Endothelial cell of hepatic sinusoid (primary cell): ENCODE results near the gene ANKRD2.
"Not testable (repeated sequence)": the region's sequence is repeated elsewhere in the genome, so short reads cannot be mapped to it uniquely, and the experiment has no call there.

Experiments used
- in situ Hi-C: cut with HindIII; loops from 2 replicates; pipeline ENCODE4 v1.10.0; 2017; ENCODE audit warnings: low sequenced_read_pairs

The ANKRD2 gene

DNA sequence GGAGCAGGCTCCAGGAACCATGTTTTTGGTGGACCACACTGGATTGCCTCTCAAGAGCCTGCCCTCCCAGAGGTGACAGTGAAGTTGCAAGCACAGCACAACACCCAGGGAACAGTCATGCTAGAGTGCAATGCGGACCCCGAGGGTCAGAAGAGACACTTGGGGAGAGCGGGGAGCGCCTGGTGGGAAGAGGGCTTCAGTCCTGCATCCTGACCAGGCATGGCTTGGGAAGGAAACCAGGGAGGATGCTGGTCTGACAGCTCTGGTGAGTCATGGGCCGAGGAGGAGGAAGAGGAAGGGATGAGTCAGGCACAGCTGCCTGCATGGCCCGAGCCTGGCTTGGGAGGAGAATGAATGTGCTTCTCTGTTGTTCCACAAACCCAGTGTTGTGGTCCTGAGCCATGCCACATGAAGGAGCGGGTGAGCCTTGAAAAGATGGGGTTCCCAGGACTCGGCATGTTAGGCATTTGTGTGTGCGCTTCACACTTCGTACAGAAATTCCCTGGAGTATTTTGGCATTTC lies 29.5 kb upstream of the ANKRD2 start:
- in situ Hi-C loops: no loop called here

- in situ Hi-C loops: no loop called here
Measured at GRCh38 chr10:97546456-97547270, 25.9 kb upstream of the ANKRD2 start.

GRCh38 chr10:97547271-97547600 lies 25.3 kb upstream of the ANKRD2 start:
- in situ Hi-C loops: no loop called here

GRCh38 chr10:97547962-97548361 lies 24.6 kb upstream of the ANKRD2 start:
- in situ Hi-C loops: no loop called here

DNA sequence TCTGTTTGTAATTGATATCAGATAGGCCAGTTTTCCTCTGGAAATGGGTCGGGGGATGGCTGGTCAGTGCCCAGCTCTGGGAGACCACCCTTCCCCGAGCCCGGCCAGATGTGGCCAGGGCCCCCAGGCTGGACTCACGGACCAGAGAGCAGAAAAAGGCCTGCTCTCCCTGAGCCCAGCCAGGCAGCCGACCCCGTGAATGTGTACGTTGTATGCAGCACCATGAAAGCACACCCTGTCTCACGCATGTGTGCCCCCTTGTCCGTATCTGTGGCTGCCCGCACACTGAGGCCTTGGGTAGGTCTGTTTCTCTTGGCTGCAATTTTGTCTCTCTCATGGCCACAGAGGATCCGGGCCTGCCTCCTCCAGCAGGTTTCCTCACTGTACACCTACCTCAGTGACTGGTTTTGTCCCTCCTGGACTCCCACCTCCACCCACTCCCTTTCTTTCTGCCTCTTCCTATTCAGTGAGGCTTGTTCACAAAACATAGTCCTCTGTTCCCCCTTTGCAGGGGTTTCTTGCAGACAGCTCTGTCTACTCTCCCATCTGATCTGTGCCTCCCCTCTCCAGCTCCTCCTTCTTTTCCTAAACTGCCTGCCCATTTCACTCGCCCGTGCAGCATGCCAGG lies 23.6 kb upstream of the ANKRD2 start:
- in situ Hi-C loops: no loop called here

GRCh38 chr10:97549587-97550322 lies 22.8 kb upstream of the ANKRD2 start:
- in situ Hi-C loops: no loop called here

DNA sequence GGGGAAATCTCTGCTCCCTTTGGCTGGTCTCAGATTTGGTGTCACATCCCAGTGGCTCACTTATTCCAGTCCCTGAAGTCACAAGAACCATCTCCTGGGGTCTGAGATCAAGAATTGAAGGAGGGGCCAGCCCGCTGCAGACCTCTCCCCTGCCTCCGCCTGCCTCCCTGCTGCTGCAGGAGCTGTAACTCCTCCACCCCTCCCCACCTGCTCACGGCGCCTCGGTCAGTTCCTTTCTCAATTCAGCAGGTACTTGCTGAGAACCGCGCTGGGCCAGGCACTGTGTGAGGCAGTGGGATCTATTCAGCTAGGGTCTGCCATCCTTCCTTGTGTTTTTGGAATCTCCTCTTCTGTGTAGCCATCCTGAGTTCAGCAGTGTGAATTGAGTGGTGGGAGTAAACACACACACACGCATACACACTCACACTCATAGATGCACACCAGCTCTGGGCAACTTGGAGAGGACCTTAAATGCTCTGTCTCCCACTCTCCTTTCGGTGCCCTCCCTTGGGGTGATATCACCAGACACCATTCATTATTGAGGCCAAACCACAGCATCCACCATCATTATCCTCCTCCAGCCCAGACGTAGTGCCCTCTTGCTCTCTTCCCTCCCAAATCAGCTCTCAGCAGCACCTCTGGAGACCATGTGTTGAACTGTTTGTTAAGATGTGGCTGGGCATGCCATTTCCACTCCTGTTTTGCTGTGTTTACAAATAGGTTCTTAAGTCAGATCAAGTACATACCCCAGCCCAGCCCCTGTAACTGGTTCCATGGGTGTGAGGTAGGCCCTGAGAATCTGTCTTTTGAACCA lies 22.0 kb upstream of the ANKRD2 start:
- in situ Hi-C loops: no loop called here

DNA sequence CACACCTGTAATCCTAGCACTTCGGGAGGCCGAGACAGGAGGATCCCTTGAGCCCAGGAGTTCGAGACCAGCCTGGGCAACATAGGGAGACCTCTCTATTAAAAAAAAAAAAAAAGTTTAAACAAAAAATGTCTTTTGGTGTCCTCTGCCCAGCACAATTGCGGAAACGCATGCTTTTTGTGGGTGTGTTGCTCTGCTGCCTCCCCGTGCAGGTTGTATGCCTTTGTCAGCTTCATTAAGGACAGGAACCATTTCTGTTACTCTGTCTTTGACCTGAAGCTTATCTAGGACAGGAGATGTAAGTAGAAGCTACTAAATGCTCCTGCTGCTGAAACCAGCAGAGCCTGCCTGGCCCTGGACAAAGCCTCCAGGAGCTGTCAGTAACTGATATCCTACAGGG lies 21.3 kb upstream of the ANKRD2 start:
- in situ Hi-C loops: no loop called here

DNA sequence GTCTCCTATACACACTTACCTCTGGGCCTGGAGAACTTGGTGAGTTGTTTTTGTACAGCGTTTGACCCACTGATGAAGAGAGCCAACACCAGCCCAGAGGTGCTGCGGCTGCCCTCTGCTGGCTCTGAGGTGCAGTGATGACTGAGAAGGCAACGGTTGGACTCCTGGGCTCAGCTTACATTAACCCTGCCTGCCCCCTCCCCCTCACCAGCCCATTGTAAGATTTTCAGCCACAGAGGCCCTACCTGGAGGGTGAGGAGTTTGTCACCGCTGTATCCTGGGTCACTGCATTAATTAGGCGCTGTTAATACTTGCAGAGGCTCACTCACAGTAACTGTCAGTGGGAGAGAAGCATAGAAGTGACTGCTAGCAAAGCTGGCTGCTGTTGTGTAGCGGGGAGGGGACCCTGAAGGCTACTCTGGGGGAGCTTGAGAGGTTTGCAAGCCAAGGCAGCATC lies 19.0 kb upstream of the ANKRD2 start:
- in situ Hi-C loops: no loop called here

- in situ Hi-C loops: not testable (repeated sequence)
Measured at GRCh38 chr10:97554336-97554735, 18.2 kb upstream of the ANKRD2 start.

DNA sequence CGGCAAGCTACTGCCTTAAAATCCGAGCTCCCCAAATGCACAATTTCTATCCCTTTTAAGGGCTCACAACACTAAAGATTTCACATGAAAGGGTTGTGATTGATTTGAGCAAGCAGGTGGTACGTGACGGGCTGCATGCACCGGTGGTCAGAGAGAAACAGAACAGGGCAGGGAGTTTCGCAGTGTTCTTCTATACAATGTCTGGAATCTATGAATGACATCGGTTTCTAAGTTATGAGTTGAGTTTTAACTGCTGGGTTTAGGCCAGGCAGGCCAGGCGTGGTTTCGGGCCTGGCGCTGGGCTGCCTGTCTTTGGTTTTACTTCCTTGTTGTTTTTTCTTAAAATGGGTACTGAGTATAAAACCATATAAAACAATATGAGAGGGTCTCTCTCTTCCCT lies 17.0 kb upstream of the ANKRD2 start:
- in situ Hi-C loops: not testable (repeated sequence)

GRCh38 chr10:97560731-97561381 lies 11.7 kb upstream of the ANKRD2 start:
- in situ Hi-C loops: loop anchor here (5.0 kb wide), 1 partner anchor 36 kb away; no protein-coding TSS in a partner anchor

DNA sequence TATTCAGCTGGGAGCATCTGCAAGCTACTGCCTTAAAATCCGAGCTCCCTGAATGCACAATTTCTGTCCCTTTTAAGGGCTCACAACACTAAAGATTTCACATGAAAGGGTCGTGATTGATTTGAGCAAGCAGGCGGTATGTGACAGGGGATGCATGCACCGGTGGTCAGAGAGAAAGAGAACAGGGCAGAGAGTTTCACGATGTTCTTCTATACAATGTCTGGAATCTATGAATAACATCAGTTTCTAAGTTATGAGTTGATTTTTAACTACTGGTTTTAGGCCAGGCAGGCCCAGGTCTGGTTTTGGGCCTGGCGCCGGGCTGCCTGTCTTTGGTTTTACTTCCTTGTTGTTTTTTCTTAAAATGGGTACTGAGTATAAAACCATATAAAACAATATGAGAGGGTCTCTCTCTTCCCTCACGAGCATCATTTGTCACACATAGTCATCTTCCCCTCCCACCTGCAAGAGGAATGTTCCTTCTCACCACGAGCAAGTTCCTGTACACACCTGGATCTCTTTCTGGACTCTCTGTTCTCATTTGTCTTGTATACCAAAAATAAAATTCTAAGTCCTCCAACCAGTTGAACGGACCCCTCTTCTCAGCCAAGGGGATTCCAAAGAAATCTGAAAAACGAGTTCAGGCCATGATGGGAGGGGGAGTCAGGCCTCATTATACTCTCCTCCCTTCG lies 11.0 kb upstream of the ANKRD2 start:
- in situ Hi-C loops: loop anchor here (5.0 kb wide), 1 partner anchor 36 kb away; no protein-coding TSS in a partner anchor

- in situ Hi-C loops: loop anchor here (5.0 kb wide), 1 partner anchor 35 kb away; no protein-coding TSS in a partner anchor
Measured at GRCh38 chr10:97562329-97562728, 10.2 kb upstream of the ANKRD2 start.

DNA sequence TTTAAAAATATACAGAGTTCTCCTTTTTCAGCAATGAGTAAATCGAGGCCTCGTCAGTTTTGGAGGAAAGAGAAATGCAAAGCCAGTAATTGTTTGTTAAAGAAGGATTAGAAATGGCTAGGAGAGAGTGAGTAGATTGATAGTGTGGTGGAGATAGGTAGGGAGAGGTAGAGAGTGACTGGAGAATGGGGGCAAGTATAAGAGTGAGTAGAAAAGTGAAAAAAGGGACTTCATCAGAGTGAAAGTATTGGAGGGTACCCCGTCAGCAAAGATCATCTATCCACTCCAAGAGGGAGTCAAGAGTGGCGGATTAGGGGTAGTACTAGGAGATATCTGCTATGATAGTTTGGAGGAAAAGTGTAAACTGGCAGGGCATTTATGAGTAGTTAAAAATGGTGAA lies 9.2 kb upstream of the ANKRD2 start:
- in situ Hi-C loops: loop anchor here (5.0 kb wide), 1 partner anchor 34 kb away; no protein-coding TSS in a partner anchor

- in situ Hi-C loops: loop anchor here (5.0 kb wide), 1 partner anchor 33 kb away; no protein-coding TSS in a partner anchor
Measured at GRCh38 chr10:97564776-97565175, 7.8 kb upstream of the ANKRD2 start.

DNA sequence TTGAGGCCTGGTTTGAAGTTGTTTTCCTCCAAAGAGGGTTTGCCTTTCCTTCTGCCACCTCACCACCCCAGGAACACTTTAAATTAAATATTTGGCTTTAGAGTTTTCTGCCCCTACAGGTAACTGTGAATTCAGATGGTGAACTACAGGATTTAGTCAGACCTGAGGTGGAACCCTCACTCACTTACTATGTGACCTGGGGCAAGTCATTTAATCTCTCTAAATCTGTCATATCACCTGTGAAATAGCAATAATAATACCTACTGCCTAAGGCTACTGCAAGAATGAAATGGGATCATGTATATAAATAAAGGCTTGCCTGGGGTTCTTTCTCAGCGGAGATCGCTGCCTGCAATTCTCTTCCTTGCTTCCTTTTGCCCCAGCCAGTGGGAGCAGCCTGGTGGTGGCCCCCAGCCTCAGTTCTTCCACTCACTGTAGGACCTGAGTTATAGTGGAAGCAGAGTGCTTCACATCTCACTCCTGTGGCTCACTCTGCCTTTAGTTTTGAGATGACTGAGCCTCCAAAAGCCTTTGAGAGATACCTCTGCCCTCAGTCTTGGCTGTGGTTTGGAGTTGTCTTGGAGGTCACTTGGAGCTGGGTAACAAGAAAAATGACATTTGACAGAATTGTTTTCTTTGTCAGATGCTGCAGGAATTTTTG lies 6.1 kb upstream of the ANKRD2 start:
- in situ Hi-C loops: no loop called here

- in situ Hi-C loops: no loop called here
Measured at GRCh38 chr10:97567891-97568290, 4.7 kb upstream of the ANKRD2 start.
